GM12891 (cell line): ENCODE measurements around the gene SMIM38.

ENCODE experiments used
- POLR2A ChIP-seq: IDR thresholded peaks from 2 replicates; pipeline ENCODE4 v1.6.1; 2011; ENCODE audit warnings: low read depth, low read length, control low read depth
- POLR2AphosphoS5 ChIP-seq: IDR thresholded peaks from 2 replicates; pipeline ENCODE4 v1.6.1; 2011; ENCODE audit warnings: low read depth, low read length, control low read depth
- POU2F2 ChIP-seq: IDR thresholded peaks from 2 replicates; pipeline ENCODE4 v1.6.1; 2011; ENCODE audit warnings: low read depth, mild to moderate bottlenecking, control low read depth, low read length, moderate library complexity
- SPI1 ChIP-seq: IDR thresholded peaks from 2 replicates; pipeline ENCODE4 v1.6.1; 2011; ENCODE audit warnings: low read depth, low read length, control low read depth
- TAF1 ChIP-seq: IDR thresholded peaks from 2 replicates; pipeline ENCODE4 v1.6.1; 2011; ENCODE audit warnings: low read depth, low read length, control low read depth

DNA sequence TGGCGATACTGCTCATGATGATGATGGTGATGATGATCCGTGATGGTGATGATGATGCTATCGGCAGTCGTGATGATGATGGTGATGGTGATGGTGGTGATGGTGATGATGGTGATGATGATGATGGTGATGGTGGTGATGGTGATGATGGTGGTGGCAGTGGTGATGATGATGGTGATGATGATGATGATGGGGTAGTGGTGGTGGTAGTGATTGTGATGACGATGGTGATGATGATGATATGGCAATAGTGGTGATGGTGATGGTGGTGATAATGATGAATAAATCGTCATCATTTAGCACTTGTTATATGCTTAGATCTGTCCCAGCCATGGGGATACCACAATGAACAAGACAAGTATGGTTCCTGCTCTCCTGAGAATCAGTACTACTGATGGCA is 39.2 kb downstream of the SMIM38 start:
- TF ChIP-seq POLR2A (no peak), POLR2AphosphoS5 (no peak), POU2F2 (no peak), TAF1 (no peak), SPI1 (no peak)
